ENCODE results near the gene TMEM181.

DNA sequence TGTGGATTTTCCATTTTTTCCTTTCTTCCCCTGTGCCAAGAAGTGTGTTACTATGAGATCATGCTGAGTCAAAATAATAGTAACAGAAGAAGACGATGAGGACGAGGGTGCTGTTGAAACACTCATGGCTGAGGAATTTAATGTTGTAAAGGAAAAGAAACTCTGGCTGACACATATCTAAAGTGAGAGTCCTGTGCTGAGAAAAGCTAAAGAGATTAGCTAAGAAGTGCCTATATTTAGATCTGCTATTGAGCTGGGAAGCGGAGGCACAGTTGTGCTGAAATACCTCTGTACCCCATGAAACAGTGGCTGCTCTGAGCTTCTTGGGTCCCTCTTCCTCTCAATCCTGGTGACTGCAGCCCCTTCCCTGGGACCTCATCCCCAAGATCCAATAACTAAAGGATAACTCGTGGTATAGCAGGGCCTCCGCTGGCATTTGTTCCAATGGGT lies 88.8 kb downstream of the TMEM181 start:
- TF ChIP-seq, protein P1, sequence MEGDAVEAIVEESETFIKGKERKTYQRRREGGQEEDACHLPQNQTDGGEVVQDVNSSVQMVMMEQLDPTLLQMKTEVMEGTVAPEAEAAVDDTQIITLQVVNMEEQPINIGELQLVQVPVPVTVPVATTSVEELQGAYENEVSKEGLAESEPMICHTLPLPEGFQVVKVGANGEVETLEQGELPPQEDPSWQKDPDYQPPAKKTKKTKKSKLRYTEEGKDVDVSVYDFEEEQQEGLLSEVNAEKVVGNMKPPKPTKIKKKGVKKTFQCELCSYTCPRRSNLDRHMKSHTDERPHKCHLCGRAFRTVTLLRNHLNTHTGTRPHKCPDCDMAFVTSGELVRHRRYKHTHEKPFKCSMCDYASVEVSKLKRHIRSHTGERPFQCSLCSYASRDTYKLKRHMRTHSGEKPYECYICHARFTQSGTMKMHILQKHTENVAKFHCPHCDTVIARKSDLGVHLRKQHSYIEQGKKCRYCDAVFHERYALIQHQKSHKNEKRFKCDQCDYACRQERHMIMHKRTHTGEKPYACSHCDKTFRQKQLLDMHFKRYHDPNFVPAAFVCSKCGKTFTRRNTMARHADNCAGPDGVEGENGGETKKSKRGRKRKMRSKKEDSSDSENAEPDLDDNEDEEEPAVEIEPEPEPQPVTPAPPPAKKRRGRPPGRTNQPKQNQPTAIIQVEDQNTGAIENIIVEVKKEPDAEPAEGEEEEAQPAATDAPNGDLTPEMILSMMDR (IDR thresholded peaks at IDR 0.05; ENCODE audit: insufficient read depth, low read length, poor library complexity, severe bottlenecking): no peak
- no peak for TF ChIP-seq EZH2phosphoT487 (conservative IDR thresholded peaks at IDR 0.05; ENCODE audit: low read length)

All from SU-DHL-6 (cell line).